Occipital lobe (tissue), 3 donors: ENCODE measurements around the gene TECTB. TPM values are rescaled to one million over a fixed set of nuclear protein-coding genes. Genes with fewer than 3 reads are reported as not detected.

Experiments
- DNase-seq: peaks from one replicate; lab custom pipeline; 2025; lab: John Stamatoyannopoulos, UW
- small RNA-seq: library from RNA; depleted of rRNA; stranded (forward); fragments of <200 nt; gene quantifications from one replicate; pipeline ENCODE3, GENCODE V24; 2014
- total RNA-seq: library from RNA; depleted of rRNA; stranded (reverse); fragments of >200 nt; gene quantifications from one replicate; pipeline ENCODE4 v1.2.3, GENCODE V29; 2014

The TECTB gene
- total RNA-seq, 1 donor from 2014 or later, result 0.16 TPM

- no peak for DNase-seq
Observed at GRCh38 chr10:112345743-112346142, 62.5 kb downstream of the TECTB start.

- no peak for DNase-seq
Observed at GRCh38 chr10:112346774-112347173, 63.6 kb downstream of the TECTB start.

GRCh38 chr10:112347709-112348671 is 64.8 kb downstream of the TECTB start:
- no peak for DNase-seq

- no peak for DNase-seq
Observed at GRCh38 chr10:112348759-112349158, 65.6 kb downstream of the TECTB start.

- DNase-seq, result no peak
Observed at GRCh38 chr10:112349521-112350085, 66.4 kb downstream of the TECTB start.

GRCh38 chr10:112351146-112351545 is 67.9 kb downstream of the TECTB start:
- DNase-seq, result no peak

- DNase-seq, result no peak
Observed at GRCh38 chr10:112352044-112352443, 68.8 kb downstream of the TECTB start.

GRCh38 chr10:112353046-112353445 is 69.8 kb downstream of the TECTB start:
- no peak for DNase-seq

Small RNA genes lying within 50 kb of the gene (small RNA-seq; reads per million reads assigned to genes)
- 0.09 reads per million for gene MIR6715A

Other genes starting within 250 kb of the TECTB start
- gene GPAM, start 99.6 kb upstream of the TECTB start, total RNA-seq, result 51.3 TPM
- 3.0 TPM for gene ACSL5, start 90.7 kb downstream of the TECTB start, total RNA-seq
- gene ZDHHC6, start 163.5 kb downstream of the TECTB start, total RNA-seq, result 28.4 TPM
- gene VTI1A, start 163.8 kb downstream of the TECTB start, total RNA-seq, result 70.0 TPM